Measurements from ENCODE around the gene PPP2R3A. TPM values are rescaled to one million over a fixed set of nuclear protein-coding genes. Genes with fewer than 3 reads are reported as not detected.

PPP2R3A gene
- total and polyA plus RNA-seq, 2 donors (not counting 3 experiments of a cell fraction or from before 2014, with no cell fraction given): 3.3 to 14.6 TPM

GRCh38 chr3:135944831-135945230 is 20.7 kb upstream of the PPP2R3A start:
- Histone ChIP-seq H3K9me1 (replicated peaks; ENCODE audit: control insufficient read depth, extremely low read depth, insufficient read depth, low read length) (no peaks in the 10 kb centered on the region), H4K20me1 (replicated peaks; ENCODE audit: control insufficient read depth, extremely low read depth, insufficient read depth, low read length) (no peaks in the 10 kb centered on the region), H3K79me2 (ENCODE audit: control insufficient read depth, insufficient read depth, low read length) (no peaks in the 10 kb centered on the region), H3K9me3 (replicated peaks; ENCODE audit: control insufficient read depth, insufficient read depth, low read length) (no peaks in the 10 kb centered on the region), H2AFZ (ENCODE audit: low read depth, low read length) (no peak overlapping the region), H3K4me2 (ENCODE audit: insufficient read depth, low read length) (no peak overlapping the region), H3K27ac (ENCODE audit: insufficient read depth, low read depth, low read length) (no peak overlapping the region), H3K36me3 (ENCODE audit: control insufficient read depth in 2 of 2, extremely low read depth in 1 of 2, insufficient read depth in 2 of 2, low read length in 2 of 2) (no peaks in the 10 kb centered on the region), H3K4me3 (replicated peaks in 1 of 3; ENCODE audit: insufficient read depth in 1 of 3, low read depth in 1 of 3, low read length in 3 of 3) (no peak overlapping the region), H3K4me1 (ENCODE audit: control insufficient read depth, extremely low read depth, insufficient read depth, low read length) (no peaks in the 10 kb centered on the region), H3K9ac (replicated peaks; ENCODE audit: extremely low read depth, insufficient read depth, low read length) (no peak overlapping the region), H3K27me3 (ENCODE audit: control insufficient read depth in 2 of 2, insufficient read depth in 2 of 2, low read length in 2 of 2) (peaks cover 4 to 6% of the 10 kb centered on the region in 2 experiments)
- DNase-seq (ENCODE audit: low read depth, low spot score) (no peak), FAIRE-seq (no peak)
- no TSS peak for BruUV-seq (replicated peaks)
- ChIA-PET POLR2A (no interaction called here), CTCF (interaction anchor here (1.7 kb wide), 1 partner anchor 98 kb away, joined by 7 read pairs; no protein-coding TSS in a partner anchor)
- no peak for TF ChIP-seq GATA2 (IDR thresholded peaks at IDR 0.05; ENCODE audit: insufficient read depth, insufficient read length, low read depth, low read length)
- no peak for TF ChIP-seq POLR2AphosphoS5 (IDR thresholded peaks at IDR 0.05; ENCODE audit: insufficient read depth, low read depth, low read length)
- no peak for TF ChIP-seq POLR2A (IDR thresholded peaks at IDR 0.05; ENCODE audit: low read depth, low read length)
- dilution Hi-C loops (cut with MboI; ENCODE audit: extremely low pct_ligation_motif_present, low sequenced_read_pairs): no loop called here
- intact Hi-C loops (cut with micrococcal nuclease): no loop called here

- no peaks in the 10 kb centered on the region for H3K4me1 ChIP-seq (ENCODE audit: control insufficient read depth, extremely low read depth, insufficient read depth, low read length)
- no TSS peak for BruUV-seq (replicated peaks)
- no peak overlapping the region for H2AFZ ChIP-seq (ENCODE audit: low read depth, low read length)
- H3K9ac ChIP-seq (replicated peaks; ENCODE audit: extremely low read depth, insufficient read depth, low read length): no peak overlapping the region
- no peaks in the 10 kb centered on the region for H3K9me3 ChIP-seq (replicated peaks; ENCODE audit: control insufficient read depth, insufficient read depth, low read length)
- DNase-seq (ENCODE audit: low read depth, low spot score): no peak
- intact Hi-C loops (cut with micrococcal nuclease): no loop called here
- H3K36me3 ChIP-seq (ENCODE audit: control insufficient read depth in 2 of 2, extremely low read depth in 1 of 2, insufficient read depth in 2 of 2, low read length in 2 of 2): no peaks in the 10 kb centered on the region
- CTCF ChIA-PET: interaction anchor here (0.9 to 2.3 kb wide), 4 partner anchors 28 to 92 kb away, joined by 3 to 10 read pairs (median 4); no protein-coding TSS in a partner anchor
- no peak for TF ChIP-seq POLR2A (IDR thresholded peaks at IDR 0.05; ENCODE audit: low read depth, low read length)
- TF ChIP-seq CTCF (IDR thresholded peaks at IDR 0.05; ENCODE audit: extremely low read depth in 1 of 2, insufficient read depth in 1 of 2, low read depth in 1 of 2, low read length in 2 of 2): no peak
- TF ChIP-seq GATA2 (IDR thresholded peaks at IDR 0.05; ENCODE audit: insufficient read depth, insufficient read length, low read depth, low read length): no peak
- TF ChIP-seq FOS (IDR thresholded peaks at IDR 0.05; ENCODE audit: borderline replicate concordance, insufficient read depth, low read length): no peak
- no peak for TF ChIP-seq MAX (IDR thresholded peaks at IDR 0.05; ENCODE audit: insufficient read depth, insufficient read length)
- no peak for TF ChIP-seq MYC (IDR thresholded peaks at IDR 0.05; ENCODE audit: low read depth, low read length)
- TF ChIP-seq POLR2AphosphoS5 (IDR thresholded peaks at IDR 0.05; ENCODE audit: insufficient read depth, low read depth, low read length): no peak
- TF ChIP-seq EZH2 (IDR thresholded peaks at IDR 0.05; ENCODE audit: borderline replicate concordance, low read depth, low read length, severe bottlenecking): no peak
- no peak for TF ChIP-seq JUN (IDR thresholded peaks at IDR 0.05; ENCODE audit: borderline replicate concordance, insufficient read depth, insufficient read length, low read depth)
- dilution Hi-C loops (cut with MboI; ENCODE audit: extremely low pct_ligation_motif_present, low sequenced_read_pairs): no loop called here
- no peaks in the 10 kb centered on the region for H3K79me2 ChIP-seq (ENCODE audit: control insufficient read depth, insufficient read depth, low read length)
- H3K9me1 ChIP-seq (replicated peaks; ENCODE audit: control insufficient read depth, extremely low read depth, insufficient read depth, low read length): no peaks in the 10 kb centered on the region
- no peak for FAIRE-seq
- H4K20me1 ChIP-seq (replicated peaks; ENCODE audit: control insufficient read depth, extremely low read depth, insufficient read depth, low read length): no peaks in the 10 kb centered on the region
- no peak overlapping the region for H3K27ac ChIP-seq (ENCODE audit: insufficient read depth, low read depth, low read length)
- POLR2A ChIA-PET: no interaction called here
- peaks cover 0 to 2% of the 10 kb centered on the region in 2 experiments for H3K27me3 ChIP-seq (ENCODE audit: control insufficient read depth in 2 of 2, insufficient read depth in 2 of 2, low read length in 2 of 2)
- no peak overlapping the region for H3K4me3 ChIP-seq (replicated peaks in 1 of 3; ENCODE audit: insufficient read depth in 1 of 3, low read depth in 1 of 3, low read length in 3 of 3)
- no peak overlapping the region for H3K4me2 ChIP-seq (ENCODE audit: insufficient read depth, low read length)
Observed at GRCh38 chr3:135950941-135951340, 14.6 kb upstream of the PPP2R3A start.

Data from endothelial cell of umbilical vein (primary cell).